ENCODE measurements around the gene WDR82.
A peak's percentile ranks its signal among the peaks of the same experiment; 100 is the strongest.

WDR82 gene

DNA sequence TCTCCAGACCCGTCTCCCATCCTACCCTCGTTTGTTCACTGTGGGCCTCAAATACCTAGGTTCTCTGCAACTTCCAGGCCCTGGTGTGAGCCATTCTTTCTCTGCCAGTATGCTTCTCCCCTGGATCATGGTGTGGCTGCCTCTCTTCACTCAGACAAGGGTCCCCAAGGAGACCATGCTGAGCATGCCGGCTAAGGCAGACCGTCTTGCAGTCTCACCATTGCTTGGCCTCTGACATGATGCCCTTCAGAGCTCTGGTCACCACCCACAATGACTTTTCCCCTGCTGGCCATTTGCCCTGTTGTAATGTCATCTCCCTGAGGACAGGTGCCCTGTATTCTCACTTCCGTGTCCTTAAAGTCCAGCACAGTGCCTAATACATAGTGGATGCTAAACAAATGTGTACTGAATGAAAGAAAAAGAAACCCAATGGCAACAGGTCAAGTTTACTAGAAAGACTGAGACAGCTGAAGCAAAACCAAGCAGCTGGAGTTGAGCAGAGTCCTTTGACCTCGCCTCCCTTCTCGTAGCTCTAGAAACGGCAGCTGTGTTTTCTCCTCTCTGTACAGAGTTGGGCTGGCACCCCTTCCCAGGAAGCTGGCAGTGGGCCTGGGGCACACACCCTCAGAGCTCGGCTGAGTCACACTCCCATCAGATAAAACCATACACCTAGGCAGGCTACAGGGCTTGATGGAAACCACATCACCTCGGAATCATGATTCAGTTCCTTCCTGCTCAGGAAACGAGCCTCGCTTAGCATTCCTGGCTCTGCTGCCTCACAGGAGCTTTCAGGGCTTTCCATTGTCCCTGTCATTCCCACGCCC, 61.7 kb downstream of the WDR82 start:
- in situ Hi-C loops (cut with MboI; ENCODE audit: low pct_unique_long_range_greater_than_20kb, low sequenced_read_pairs), result no loop called here
- peak; percentile 39 for DNase-seq

DNA sequence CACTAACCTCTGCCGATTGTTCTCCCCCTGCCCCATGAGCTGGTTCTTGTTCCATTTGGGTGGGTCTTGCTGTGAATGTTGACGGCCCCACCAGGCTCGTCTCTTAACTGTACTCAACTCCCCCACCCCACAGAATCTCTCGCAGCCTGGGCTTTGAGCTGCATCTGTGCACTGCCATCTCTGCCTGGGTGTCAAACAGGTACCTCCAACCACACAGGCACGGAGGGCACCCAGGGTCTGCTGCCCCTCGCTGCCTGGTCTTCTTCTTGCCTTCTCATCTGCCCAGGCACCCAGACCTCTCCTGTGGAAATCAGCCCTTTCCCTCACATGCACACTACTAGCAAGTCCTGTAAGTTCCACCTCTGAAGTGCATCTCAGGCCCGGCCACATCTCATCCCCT, 63.1 kb downstream of the WDR82 start:
- no peak for DNase-seq

DNA sequence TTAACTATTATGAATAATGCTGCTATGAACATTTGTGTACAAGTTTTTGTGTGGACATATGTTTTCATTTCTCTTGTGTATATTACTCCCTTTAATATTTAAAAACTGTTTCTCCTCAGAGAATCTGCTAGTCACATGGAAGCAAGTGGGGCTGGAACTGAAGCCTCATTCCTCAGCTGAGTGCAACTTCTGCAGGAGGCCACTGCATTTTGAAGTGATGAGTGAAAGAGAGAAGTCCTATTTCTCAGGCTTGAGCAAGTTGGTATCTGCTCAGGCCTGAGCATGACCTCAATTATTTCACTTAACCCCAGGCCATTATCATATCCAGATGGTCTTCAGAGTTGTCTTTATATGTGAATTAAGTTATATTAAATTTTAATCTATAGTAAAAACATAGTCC, 64.5 kb downstream of the WDR82 start:
- DNase-seq, result no peak
- in situ Hi-C loops (cut with MboI; ENCODE audit: low pct_unique_long_range_greater_than_20kb, low sequenced_read_pairs), result no loop called here

More for the DNA sequence above, 63.1 kb downstream of the WDR82 start:
- in situ Hi-C loops (cut with MboI; ENCODE audit: low pct_unique_long_range_greater_than_20kb, low sequenced_read_pairs), result no loop called here

DNA sequence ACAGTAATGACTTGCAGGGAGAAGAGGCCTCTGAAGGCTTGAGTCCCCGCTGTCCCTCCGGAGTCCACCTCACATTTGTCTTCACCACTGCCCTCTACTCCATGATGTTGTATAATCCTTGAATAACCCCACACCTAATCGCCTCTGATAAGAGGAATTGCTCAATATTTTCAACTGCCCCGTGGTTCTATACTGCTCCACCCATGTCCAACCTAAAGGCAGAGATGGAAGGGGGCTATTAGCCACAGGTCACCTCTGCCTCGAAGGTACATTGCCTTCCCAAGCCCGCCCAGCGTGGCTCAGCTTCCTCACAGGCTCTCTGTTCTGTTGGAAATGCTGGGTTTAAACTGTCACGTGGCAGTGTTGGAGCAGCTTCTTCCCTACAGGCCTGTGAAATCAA, 65.4 kb downstream of the WDR82 start:
- DNase-seq, result no peak
- in situ Hi-C loops (cut with MboI; ENCODE audit: low pct_unique_long_range_greater_than_20kb, low sequenced_read_pairs), result no loop called here

DNA sequence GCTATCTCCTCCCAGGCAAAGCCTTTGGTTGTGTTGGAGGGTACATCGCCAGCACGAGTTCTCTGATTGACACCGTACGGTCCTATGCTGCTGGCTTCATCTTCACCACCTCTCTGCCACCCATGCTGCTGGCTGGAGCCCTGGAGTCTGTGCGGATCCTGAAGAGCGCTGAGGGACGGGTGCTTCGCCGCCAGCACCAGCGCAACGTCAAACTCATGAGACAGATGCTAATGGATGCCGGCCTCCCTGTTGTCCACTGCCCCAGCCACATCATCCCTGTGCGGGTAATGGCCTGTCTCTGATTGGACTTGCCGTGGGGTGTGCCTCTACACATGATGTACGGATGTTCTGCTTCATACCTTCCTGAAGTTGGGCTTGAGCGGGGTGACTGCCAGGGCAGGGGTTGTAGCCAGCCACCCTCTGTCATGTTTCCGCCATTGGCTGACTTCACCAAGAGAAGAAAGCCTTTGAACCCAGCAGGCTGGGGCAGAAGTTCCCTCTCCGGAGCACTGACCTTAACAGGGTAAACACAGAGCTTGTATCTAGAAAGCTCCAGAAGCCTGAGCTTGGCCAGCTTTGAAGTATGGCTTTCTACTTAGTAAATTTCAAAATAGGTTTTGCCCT, 67.1 kb downstream of the WDR82 start:
- no peak for DNase-seq
- in situ Hi-C loops (cut with MboI; ENCODE audit: low pct_unique_long_range_greater_than_20kb, low sequenced_read_pairs), result no loop called here

DNA sequence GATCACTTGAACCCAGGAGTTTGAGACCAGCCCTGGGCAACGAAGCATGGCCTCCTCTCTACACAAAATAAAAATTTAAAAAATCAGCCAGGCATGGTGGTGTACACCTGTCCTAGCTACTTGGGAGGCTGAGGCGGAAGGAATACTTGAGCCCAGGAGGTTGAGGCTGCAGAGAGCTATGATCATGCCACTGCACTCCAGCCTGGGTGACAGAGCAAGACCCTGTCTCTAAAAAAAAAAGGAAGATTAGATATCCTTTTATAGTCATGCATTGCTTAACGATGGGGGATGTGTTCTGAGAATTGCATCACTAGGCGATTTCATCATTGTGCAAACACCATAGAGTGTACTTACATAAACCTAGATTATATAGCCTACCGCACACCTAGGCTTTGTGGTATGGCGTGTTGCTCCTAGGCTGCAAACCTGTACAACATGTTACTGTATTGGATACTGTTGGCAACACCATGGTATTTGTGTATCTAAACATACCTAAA, 67.9 kb downstream of the WDR82 start:
- in situ Hi-C loops (cut with MboI; ENCODE audit: low pct_unique_long_range_greater_than_20kb, low sequenced_read_pairs), result no loop called here
- peak; percentile 30 for DNase-seq

DNA sequence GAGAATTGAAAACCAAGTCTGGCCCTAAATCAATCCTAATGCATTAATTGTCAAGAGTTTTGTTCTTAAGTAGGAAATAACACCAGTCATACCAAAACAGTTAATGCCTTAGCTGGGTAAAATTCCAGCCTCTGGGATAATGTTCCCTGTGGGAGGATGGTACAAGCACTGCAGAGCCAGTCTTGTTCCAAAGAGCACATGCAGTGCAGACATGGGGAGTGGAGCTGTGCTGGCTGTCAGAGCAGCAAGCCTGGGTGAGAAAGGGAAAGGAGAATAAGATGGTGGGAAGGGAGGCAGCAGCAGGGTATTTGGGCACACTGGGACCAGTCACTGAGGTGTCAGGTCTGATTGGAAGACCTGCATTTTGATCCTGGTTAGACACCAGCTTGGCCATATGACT, 68.4 kb downstream of the WDR82 start:
- in situ Hi-C loops (cut with MboI; ENCODE audit: low pct_unique_long_range_greater_than_20kb, low sequenced_read_pairs), result no loop called here

DNA sequence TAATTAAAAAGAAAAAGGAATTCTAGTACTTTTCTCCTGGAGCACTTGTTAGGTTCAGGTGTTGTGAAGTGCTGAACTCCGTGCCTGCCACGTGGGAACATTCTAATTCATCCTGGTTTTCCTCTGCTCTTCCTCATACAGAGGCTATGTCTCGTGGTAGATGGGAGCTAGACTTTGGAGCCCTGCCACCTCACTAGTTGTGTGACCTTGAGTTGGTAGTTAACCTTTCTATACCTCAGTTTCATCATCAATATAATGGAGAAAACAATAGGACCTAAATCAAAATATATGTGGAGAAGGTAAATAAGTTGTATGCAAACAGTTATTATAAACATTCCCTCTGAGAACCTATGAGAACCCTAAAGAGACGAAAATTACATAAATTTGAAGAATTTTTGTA, 69.9 kb downstream of the WDR82 start:
- in situ Hi-C loops (cut with MboI; ENCODE audit: low pct_unique_long_range_greater_than_20kb, low sequenced_read_pairs), result no loop called here
- DNase-seq, result no peak

More for the DNA sequence above, 68.4 kb downstream of the WDR82 start:
- no peak for DNase-seq

DNA sequence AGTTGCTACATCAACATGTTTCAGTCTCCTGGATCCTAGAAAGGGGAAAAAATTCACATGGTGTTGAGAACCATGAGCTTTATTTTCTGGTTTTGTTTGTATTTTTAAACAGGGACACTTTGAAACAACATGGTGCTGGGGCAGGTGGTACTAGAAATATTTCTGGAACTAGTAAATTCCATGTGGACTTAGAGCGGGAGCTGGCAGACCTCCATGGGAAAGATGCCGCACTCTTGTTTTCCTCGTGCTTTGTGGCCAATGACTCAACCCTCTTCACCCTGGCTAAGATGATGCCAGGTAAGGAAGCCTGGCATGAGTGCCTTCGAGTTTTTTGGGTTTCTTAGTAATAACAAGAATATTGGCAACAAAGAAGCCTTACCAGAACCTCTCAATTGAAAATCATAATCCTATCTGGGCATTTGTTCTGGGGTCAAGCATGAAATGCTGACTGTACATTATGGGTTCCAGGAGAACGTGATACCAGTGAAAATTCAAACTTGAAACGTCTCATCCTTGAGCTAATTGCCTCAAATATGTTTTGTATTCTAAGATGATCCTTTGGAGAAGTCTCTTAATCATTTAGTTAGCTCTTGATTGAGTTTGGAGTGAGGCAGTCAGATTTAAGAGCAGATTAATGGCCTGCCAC, 72.6 kb downstream of the WDR82 start:
- DNase-seq, result no peak
- in situ Hi-C loops (cut with MboI; ENCODE audit: low pct_unique_long_range_greater_than_20kb, low sequenced_read_pairs), result no loop called here
